ENCODE results near the gene SPSB2. TPM values are rescaled to one million over a fixed set of nuclear protein-coding genes. Genes with fewer than 3 reads are reported as not detected.
A peak's percentile ranks its signal among the peaks of the same experiment; 100 is the strongest.
"Not testable (repeated sequence)": the region's sequence is repeated elsewhere in the genome, so short reads cannot be mapped to it uniquely, and the experiment has no call there.

The SPSB2 gene
- total RNA-seq, 4 donors from 2014 or later: 6.8 to 14.7 (median 11.5) TPM

DNA sequence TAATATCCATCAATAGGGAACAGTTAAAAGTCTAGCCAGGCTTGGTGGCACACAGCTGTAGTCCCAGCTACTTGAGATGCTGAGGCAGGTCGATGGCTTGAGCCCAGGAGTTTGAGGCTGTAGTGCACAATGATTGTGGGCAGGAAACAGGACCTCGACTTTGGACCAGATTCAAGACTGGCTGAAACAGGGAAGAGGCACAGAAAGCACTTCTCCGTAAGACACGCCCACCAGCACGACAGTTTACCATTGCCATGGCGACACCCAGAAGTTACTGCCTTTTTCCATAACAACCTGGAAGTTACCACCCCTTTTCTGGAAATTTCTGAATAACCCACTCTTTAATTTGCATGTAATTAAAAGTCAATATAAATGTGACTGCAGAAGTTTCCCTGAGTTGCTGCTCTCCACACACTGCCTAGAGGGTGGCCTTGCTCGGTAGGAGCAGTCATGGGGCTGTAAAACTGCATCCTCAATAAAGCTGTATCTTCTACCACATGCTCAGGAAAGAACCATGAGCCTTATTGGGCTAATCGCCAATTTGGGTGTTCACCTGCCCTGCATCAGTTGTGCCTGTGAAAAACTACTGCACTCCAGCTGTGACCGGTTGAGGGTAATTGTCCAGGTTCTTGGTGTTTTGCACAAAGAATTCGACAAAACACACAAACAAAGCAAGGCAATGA lies 26.9 kb upstream of the SPSB2 start:
- 54 to 57% methylated on average over 10 of the region's 10 CpGs for WGBS, 2 donors
- intact Hi-C loops (cut with DNase I; ENCODE audit: low total_unique reads): no loop called here
- H3K4me3 ChIP-seq (ENCODE audit: low read depth, poor library complexity, severe bottlenecking): no peak overlapping the region
- peak in 1 of 2 donors; percentile 62 for DNase-seq (ENCODE audit: low spot score in 2 of 2)
- TF ChIP-seq, protein P1, sequence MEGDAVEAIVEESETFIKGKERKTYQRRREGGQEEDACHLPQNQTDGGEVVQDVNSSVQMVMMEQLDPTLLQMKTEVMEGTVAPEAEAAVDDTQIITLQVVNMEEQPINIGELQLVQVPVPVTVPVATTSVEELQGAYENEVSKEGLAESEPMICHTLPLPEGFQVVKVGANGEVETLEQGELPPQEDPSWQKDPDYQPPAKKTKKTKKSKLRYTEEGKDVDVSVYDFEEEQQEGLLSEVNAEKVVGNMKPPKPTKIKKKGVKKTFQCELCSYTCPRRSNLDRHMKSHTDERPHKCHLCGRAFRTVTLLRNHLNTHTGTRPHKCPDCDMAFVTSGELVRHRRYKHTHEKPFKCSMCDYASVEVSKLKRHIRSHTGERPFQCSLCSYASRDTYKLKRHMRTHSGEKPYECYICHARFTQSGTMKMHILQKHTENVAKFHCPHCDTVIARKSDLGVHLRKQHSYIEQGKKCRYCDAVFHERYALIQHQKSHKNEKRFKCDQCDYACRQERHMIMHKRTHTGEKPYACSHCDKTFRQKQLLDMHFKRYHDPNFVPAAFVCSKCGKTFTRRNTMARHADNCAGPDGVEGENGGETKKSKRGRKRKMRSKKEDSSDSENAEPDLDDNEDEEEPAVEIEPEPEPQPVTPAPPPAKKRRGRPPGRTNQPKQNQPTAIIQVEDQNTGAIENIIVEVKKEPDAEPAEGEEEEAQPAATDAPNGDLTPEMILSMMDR (IDR thresholded peaks at IDR 0.05): no peak
- no peak for TF ChIP-seq POLR2A (IDR thresholded peaks at IDR 0.05)

DNA sequence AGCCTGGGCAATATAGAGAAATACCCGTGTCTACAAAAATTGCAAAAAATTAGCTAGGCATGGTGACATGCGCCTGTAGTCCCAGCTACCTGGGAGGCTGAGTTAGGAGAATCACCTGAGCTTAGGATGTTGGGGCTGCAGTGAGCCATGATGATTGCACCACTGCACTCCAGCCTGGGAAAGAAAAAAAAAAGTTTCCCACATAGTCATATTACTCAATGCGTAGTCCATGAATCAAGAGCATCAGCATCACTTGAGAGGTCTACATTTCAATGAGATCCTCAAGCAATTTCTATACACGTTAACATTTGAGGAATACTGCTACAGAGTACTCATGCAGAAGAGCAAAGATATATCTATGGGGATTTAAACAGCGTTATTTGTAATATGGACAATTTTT lies 26.3 kb upstream of the SPSB2 start:
- DNase-seq (ENCODE audit: low spot score in 2 of 2): no peak
- no peak overlapping the region for H3K4me3 ChIP-seq (ENCODE audit: low read depth, poor library complexity, severe bottlenecking)
- intact Hi-C loops (cut with DNase I; ENCODE audit: low total_unique reads): no loop called here
- WGBS, 2 donors: 77 to 80% methylated on average over 5 of the region's 5 CpGs
- TF ChIP-seq, protein P1 (IDR thresholded peaks at IDR 0.05): no peak
- TF ChIP-seq POLR2A (IDR thresholded peaks at IDR 0.05): no peak

DNA sequence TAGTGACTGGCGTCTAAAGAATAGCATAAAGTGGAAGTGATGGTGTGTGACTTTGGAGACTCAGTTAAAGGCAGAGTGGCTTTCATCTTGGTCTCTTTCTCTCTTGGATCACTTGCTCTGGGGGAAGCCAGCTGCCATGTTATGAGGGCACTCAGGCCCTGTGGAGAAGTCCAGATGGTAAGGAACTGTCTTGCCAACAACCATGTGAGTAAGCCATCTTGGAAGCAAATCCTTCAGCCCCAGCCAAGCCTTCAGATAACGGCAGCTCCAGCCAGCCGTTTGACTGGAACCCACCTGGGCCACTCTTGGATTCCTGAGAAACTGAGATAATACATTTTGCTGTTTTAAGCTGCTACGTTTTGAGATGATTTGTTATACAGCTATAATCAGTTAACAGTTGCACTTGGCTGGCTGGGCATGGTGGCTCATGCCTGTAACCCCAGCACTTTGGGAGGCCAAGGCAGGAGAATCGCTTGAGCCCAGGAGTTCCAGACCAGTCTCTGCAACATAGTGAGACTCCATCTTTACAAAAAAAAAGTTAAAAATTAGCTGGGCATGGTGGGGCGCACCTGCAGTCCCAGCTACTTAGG lies 23.8 kb upstream of the SPSB2 start:
- intact Hi-C loops (cut with DNase I; ENCODE audit: low total_unique reads): no loop called here
- WGBS, 2 donors: 78 to 79% methylated on average over 6 of the region's 6 CpGs
- no peak for DNase-seq (ENCODE audit: low spot score in 2 of 2)
- H3K4me3 ChIP-seq (ENCODE audit: low read depth, poor library complexity, severe bottlenecking): no peak overlapping the region
- TF ChIP-seq POLR2A (IDR thresholded peaks at IDR 0.05): no peak
- TF ChIP-seq, protein P1 (IDR thresholded peaks at IDR 0.05): no peak

DNA sequence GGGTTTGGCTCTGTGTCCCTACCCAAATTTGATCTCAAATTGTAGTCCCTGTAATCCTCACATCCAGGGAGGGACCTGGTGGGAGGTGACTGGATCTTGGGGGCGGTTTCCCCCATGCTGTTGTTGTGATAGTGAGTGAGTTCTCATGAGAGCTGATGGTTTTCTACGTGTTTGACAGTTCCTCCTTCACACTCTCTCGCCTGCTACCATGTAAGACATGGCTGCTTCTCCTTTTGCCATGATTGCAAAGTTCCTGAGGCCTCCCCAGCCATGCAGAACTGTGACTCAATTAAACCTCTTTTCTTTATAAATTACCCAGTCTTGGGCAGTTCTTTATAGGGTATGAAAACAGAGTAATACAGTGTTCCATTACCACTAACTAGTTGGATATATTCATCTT lies 21.2 kb upstream of the SPSB2 start:
- TF ChIP-seq, protein P1 (IDR thresholded peaks at IDR 0.05): no peak
- TF ChIP-seq POLR2A (IDR thresholded peaks at IDR 0.05): no peak
- 90 to 91% methylated on average over 3 of the region's 3 CpGs for WGBS, 2 donors
- intact Hi-C loops (cut with DNase I; ENCODE audit: low total_unique reads): no loop called here
- no peak overlapping the region for H3K4me3 ChIP-seq (ENCODE audit: low read depth, poor library complexity, severe bottlenecking)
- no peak for DNase-seq (ENCODE audit: low spot score in 2 of 2)

DNA sequence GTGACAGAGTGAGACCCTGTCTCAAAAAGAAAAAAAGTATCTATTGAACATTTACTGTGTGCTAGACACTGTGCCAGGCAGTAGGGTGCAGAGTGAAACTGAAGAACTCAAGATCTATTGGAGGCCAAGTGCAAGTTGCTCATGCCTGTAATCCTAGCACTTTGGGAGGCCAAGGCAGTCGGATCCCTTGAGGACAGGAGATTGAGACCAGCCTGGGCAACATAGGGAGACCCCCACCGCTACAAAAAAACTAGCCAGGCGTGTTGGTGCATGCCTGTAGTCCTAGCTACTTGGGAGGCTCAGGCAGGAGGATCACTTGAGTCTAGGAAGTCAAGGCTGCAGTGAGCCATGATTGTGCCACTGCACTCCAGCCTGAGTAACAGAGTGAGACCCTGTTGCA lies 19.6 kb upstream of the SPSB2 start:
- intact Hi-C loops (cut with DNase I; ENCODE audit: low total_unique reads); DNase-seq (ENCODE audit: low spot score in 2 of 2); H3K4me3 ChIP-seq (ENCODE audit: low read depth, poor library complexity, severe bottlenecking): not testable (repeated sequence)
- WGBS, 2 donors: 90 to 92% methylated on average over 3 of the region's 3 CpGs

DNA sequence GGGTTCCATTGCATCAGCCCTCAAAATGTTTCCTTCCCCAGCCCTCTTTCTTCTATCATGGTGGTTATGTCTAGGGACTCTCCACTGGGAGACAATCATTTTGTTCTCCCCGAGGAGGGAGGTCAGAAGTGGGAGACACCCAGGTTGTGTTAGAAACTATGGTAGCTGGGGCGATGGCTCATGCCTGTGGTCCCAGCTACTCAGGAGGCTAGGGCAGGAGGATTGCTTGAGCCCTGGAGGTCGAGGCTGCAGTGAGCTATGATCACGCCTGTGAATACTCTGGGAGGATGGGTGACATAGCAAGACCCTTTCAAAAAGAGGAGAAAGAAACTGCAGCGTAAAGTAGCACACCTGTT lies 18.5 kb upstream of the SPSB2 start:
- no peak for DNase-seq (ENCODE audit: low spot score in 2 of 2)
- TF ChIP-seq, protein P1 (IDR thresholded peaks at IDR 0.05): no peak
- TF ChIP-seq POLR2A (IDR thresholded peaks at IDR 0.05): no peak
- intact Hi-C loops (cut with DNase I; ENCODE audit: low total_unique reads): no loop called here
- WGBS, 2 donors: 78 to 80% methylated on average over 5 of the region's 5 CpGs
- no peak overlapping the region for H3K4me3 ChIP-seq (ENCODE audit: low read depth, poor library complexity, severe bottlenecking)
